ENCODE measurements around the gene IKZF2. TPM values are rescaled to one million over a fixed set of nuclear protein-coding genes. Genes with fewer than 3 reads are reported as not detected.

The IKZF2 gene
- total and polyA plus RNA-seq, 9 of the 15 experiments (the other 6 are each of a cell fraction or from before 2014, with no cell fraction given) = 0.04 to 0.54 (median 0.22) TPM

DNA sequence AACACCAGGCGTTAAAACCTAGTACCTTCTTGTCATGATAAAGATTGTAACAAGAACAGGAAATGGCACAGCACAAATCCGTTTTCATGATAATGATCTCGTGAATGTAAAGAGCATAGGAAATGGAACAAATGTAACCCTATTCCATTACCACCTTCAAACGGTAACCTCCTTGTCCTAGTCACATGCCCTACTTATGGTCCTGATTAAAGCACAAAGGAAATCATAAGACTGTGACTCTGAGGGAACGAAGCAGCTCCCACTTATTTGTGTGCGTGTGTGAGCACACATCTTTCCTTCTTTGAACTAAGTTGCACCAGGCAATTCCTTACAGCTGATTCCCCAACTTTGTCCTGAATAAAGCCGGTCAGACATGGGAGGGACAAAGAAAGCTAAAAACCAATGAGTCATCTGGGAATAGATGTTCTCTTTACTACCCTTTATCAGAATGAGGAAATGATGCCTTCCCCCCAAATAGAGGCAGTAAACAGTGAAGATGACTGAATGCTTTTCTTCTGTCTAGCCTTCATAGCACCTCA, 192.6 kb downstream of the IKZF2 start:
- H3K9ac ChIP-seq (ENCODE audit: insufficient read depth in 1 of 2, low read depth in 2 of 2, low read length in 2 of 2) = no peak overlapping the region
- no peaks in the 10 kb centered on the region for H3K36me3 ChIP-seq (ENCODE audit: control insufficient read depth, insufficient read depth, low read length)
- H4K20me1 ChIP-seq (replicated peaks; ENCODE audit: control insufficient read depth, insufficient read depth, low read length) = no peaks in the 10 kb centered on the region
- in situ Hi-C loops (cut with MboI) = no loop called here
- H3K27ac ChIP-seq (ENCODE audit: extremely low read depth, low read depth, low read length) = no peak overlapping the region
- DNase-seq (ENCODE audit: extremely low read depth in 1 of 4, low spot score in 3 of 4) = no peak
- no peak for FAIRE-seq
- H3K4me2 ChIP-seq (ENCODE audit: insufficient read depth, low read length) = no peak overlapping the region
- CTCF ChIA-PET (ENCODE audit: low intra/inter-chr PET ratio) = no interaction called here
- intact Hi-C loops (cut with micrococcal nuclease) = no loop called here
- H3K9me3 ChIP-seq (replicated peaks; ENCODE audit: control insufficient read depth, insufficient read depth, low read depth, low read length) = no peaks in the 10 kb centered on the region
- no peak for ATAC-seq
- H2AFZ ChIP-seq (ENCODE audit: low read depth, low read length) = no peak overlapping the region
- WGBS (ENCODE audit: insufficient coverage, low coverage, missing lambda C conversion rate) = 1% methylated on average over 7 of the region's 7 CpGs
- no peaks in the 10 kb centered on the region for H3K79me2 ChIP-seq (ENCODE audit: control insufficient read depth, insufficient read depth, low read length)
- POLR2A ChIA-PET = no interaction called here
- H3K27me3 ChIP-seq (ENCODE audit: control insufficient read depth in 2 of 2, insufficient read depth in 2 of 2, low read length in 2 of 2) = no peaks in the 10 kb centered on the region
- no peaks in the 10 kb centered on the region for H3K4me1 ChIP-seq (replicated peaks in 1 of 2; ENCODE audit: control insufficient read depth in 2 of 2, insufficient read depth in 2 of 2, low read length in 2 of 2)
- no peaks in the 10 kb centered on the region for H3K9me1 ChIP-seq (ENCODE audit: control insufficient read depth, insufficient read depth, low read length)
- BruUV-seq (replicated peaks) = no TSS peak
- H3K4me3 ChIP-seq = no peak overlapping the region
- TF ChIP-seq YY1 (IDR thresholded peaks at IDR 0.05; ENCODE audit: borderline replicate concordance in 1 of 3, control insufficient read depth in 1 of 3, extremely low read depth in 1 of 3, insufficient read depth in 3 of 3, insufficient read length in 1 of 3, insufficient replicate concordance in 2 of 3, low read depth in 1 of 3, low read length in 2 of 3) (no peak), ZNF354B (CRISPR knock-in tag; IDR thresholded peaks at IDR 0.05) (no peak), PTRF (tag; IDR thresholded peaks at IDR 0.05) (no peak), ZNF699 (CRISPR knock-in tag; IDR thresholded peaks at IDR 0.05; ENCODE audit: insufficient replicate concordance) (no peak), MECOM (CRISPR knock-in tag; IDR thresholded peaks at IDR 0.05) (no peak), GATA2 (CRISPR knock-in tag; IDR thresholded peaks at IDR 0.05) (no peak), SLC30A9 (CRISPR knock-in tag; IDR thresholded peaks at IDR 0.05) (no peak), BACH1 (tag; IDR thresholded peaks at IDR 0.05) (no peak), POLR2A (conservative IDR thresholded peaks at IDR 0.05) (no peak)
- TF ChIP-seq, protein P1, sequence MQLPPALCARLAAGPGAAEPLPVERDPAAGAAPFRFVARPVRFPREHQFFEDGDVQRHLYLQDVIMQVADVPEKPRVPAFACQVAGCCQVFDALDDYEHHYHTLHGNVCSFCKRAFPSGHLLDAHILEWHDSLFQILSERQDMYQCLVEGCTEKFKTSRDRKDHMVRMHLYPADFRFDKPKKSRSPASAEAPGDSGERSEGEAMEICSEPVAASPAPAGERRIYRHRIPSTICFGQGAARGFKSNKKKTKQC (CRISPR knock-in tag; IDR thresholded peaks at IDR 0.05) = no peak
- TF ChIP-seq, protein P2, sequence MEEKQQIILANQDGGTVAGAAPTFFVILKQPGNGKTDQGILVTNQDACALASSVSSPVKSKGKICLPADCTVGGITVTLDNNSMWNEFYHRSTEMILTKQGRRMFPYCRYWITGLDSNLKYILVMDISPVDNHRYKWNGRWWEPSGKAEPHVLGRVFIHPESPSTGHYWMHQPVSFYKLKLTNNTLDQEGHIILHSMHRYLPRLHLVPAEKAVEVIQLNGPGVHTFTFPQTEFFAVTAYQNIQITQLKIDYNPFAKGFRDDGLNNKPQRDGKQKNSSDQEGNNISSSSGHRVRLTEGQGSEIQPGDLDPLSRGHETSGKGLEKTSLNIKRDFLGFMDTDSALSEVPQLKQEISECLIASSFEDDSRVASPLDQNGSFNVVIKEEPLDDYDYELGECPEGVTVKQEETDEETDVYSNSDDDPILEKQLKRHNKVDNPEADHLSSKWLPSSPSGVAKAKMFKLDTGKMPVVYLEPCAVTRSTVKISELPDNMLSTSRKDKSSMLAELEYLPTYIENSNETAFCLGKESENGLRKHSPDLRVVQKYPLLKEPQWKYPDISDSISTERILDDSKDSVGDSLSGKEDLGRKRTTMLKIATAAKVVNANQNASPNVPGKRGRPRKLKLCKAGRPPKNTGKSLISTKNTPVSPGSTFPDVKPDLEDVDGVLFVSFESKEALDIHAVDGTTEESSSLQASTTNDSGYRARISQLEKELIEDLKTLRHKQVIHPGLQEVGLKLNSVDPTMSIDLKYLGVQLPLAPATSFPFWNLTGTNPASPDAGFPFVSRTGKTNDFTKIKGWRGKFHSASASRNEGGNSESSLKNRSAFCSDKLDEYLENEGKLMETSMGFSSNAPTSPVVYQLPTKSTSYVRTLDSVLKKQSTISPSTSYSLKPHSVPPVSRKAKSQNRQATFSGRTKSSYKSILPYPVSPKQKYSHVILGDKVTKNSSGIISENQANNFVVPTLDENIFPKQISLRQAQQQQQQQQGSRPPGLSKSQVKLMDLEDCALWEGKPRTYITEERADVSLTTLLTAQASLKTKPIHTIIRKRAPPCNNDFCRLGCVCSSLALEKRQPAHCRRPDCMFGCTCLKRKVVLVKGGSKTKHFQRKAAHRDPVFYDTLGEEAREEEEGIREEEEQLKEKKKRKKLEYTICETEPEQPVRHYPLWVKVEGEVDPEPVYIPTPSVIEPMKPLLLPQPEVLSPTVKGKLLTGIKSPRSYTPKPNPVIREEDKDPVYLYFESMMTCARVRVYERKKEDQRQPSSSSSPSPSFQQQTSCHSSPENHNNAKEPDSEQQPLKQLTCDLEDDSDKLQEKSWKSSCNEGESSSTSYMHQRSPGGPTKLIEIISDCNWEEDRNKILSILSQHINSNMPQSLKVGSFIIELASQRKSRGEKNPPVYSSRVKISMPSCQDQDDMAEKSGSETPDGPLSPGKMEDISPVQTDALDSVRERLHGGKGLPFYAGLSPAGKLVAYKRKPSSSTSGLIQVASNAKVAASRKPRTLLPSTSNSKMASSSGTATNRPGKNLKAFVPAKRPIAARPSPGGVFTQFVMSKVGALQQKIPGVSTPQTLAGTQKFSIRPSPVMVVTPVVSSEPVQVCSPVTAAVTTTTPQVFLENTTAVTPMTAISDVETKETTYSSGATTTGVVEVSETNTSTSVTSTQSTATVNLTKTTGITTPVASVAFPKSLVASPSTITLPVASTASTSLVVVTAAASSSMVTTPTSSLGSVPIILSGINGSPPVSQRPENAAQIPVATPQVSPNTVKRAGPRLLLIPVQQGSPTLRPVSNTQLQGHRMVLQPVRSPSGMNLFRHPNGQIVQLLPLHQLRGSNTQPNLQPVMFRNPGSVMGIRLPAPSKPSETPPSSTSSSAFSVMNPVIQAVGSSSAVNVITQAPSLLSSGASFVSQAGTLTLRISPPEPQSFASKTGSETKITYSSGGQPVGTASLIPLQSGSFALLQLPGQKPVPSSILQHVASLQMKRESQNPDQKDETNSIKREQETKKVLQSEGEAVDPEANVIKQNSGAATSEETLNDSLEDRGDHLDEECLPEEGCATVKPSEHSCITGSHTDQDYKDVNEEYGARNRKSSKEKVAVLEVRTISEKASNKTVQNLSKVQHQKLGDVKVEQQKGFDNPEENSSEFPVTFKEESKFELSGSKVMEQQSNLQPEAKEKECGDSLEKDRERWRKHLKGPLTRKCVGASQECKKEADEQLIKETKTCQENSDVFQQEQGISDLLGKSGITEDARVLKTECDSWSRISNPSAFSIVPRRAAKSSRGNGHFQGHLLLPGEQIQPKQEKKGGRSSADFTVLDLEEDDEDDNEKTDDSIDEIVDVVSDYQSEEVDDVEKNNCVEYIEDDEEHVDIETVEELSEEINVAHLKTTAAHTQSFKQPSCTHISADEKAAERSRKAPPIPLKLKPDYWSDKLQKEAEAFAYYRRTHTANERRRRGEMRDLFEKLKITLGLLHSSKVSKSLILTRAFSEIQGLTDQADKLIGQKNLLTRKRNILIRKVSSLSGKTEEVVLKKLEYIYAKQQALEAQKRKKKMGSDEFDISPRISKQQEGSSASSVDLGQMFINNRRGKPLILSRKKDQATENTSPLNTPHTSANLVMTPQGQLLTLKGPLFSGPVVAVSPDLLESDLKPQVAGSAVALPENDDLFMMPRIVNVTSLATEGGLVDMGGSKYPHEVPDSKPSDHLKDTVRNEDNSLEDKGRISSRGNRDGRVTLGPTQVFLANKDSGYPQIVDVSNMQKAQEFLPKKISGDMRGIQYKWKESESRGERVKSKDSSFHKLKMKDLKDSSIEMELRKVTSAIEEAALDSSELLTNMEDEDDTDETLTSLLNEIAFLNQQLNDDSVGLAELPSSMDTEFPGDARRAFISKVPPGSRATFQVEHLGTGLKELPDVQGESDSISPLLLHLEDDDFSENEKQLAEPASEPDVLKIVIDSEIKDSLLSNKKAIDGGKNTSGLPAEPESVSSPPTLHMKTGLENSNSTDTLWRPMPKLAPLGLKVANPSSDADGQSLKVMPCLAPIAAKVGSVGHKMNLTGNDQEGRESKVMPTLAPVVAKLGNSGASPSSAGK (IDR thresholded peaks at IDR 0.05) = no peak
